Testis (tissue), 2 donors: Measurements from ENCODE around the gene CHRM4.

Experiments
- CTCF ChIP-seq, 3 experiments: fragments of 450-650 bp in 2 of 3; fragments of 200-600 bp in 1 of 3; sonication (generic) in 1 of 3; IDR thresholded peaks; one replicate each; pipeline ENCODE4 v1.5.1; 2016 to 2019; ENCODE audit warnings: antibody characterized with exemption in 3 of 3, mild to moderate bottlenecking in 2 of 3, moderate library complexity in 1 of 3
- POLR2A ChIP-seq: fragments of 450-650 bp; IDR thresholded peaks from one replicate; pipeline ENCODE4 v1.6.1; 2017; ENCODE audit warnings: antibody characterized with exemption, mild to moderate bottlenecking, moderate library complexity

GRCh38 chr11:46345881-46346484 is 45.6 kb downstream of the CHRM4 start:
- TF ChIP-seq CTCF (IDR thresholded peaks at IDR 0.05) (no peak), POLR2A (no peak)
